B cell (primary cell): ENCODE measurements around the gene IFNGR1. TPM values are rescaled to one million over a fixed set of nuclear protein-coding genes. Genes with fewer than 3 reads are reported as not detected.

Experiments used
- ATAC-seq: fragments of 200-7000 bp; cut with Tn5 transposase; one replicate; pipeline ENCODE4 v1.10.0; 2021; ENCODE audit warnings: low read depth, mild to moderate bottlenecking, moderate number of reproducible peaks, moderate library complexity
- CTCF ChIA-PET: fragments of 350-600 bp; sonication (Branson Sonifier 250); formaldehyde crosslinking; loops from one replicate; lab custom pipeline; 2021; ENCODE audit warnings: antibody characterized with exemption, inconsistent platforms; lab: Charles Lee
- POLR2A ChIA-PET: fragments of 350-600 bp; sonication (Branson Sonifier 250); formaldehyde crosslinking; loops from one replicate; lab custom pipeline; 2021; ENCODE audit warnings: antibody characterized with exemption; lab: Charles Lee
- DNase-seq: peaks from one replicate; pipeline ENCODE4 v3.0.0; 2013
- H2AFZ ChIP-seq: 2 replicates; pipeline ENCODE4 v1.6.1; 2012; ENCODE audit warnings: mild to moderate bottlenecking, low read depth, low read length; ENCODE audit not compliant: insufficient read depth, poor library complexity, severe bottlenecking
- H3K27ac ChIP-seq, 2 donors: 1 replicate in 1 of 2; 2 replicates in 1 of 2; pipeline ENCODE4 v1.5.1; 2012 to 2013; ENCODE audit warnings: low read length in 2 of 2, mild to moderate bottlenecking in 2 of 2, moderate library complexity in 1 of 2
- H3K27me3 ChIP-seq, 4 experiments: fragments of 200-600 bp in 1 of 4; sonication (generic) in 1 of 4; replicated peaks in 1 of 4; 1 replicate in 2 of 4; 2 replicates in 2 of 4; pipeline versions ENCODE4 v1.6.1 to v1.7.0; 2013 to 2016; ENCODE audit warnings: low read length in 3 of 4, mild to moderate bottlenecking in 2 of 4, mixed read lengths in 1 of 4, moderate library complexity in 1 of 4; ENCODE audit not compliant: insufficient read depth in 4 of 4, control insufficient read depth in 3 of 4; ENCODE audit errors: control extremely low read depth in 1 of 4
- H3K36me3 ChIP-seq, 2 experiments: replicated peaks in 1 of 2; 1 replicate in 1 of 2; 2 replicates in 1 of 2; pipeline versions ENCODE4 v1.6.1 to v1.7.1; 2013; ENCODE audit warnings: low read length in 1 of 2; ENCODE audit not compliant: insufficient read depth in 2 of 2, control insufficient read depth in 1 of 2; ENCODE audit errors: control extremely low read depth in 1 of 2, extremely low read depth in 1 of 2
- H3K4me1 ChIP-seq, 2 donors: fragments of 200-600 bp in 1 of 2; sonication (generic) in 1 of 2; 1 replicate in 1 of 2; 2 replicates in 1 of 2; pipeline versions ENCODE4 v1.5.1 to v1.6.1; 2013 to 2017; ENCODE audit warnings: low read length in 2 of 2; ENCODE audit not compliant: control insufficient read depth in 2 of 2, insufficient read depth in 2 of 2
- H3K4me2 ChIP-seq: replicated peaks from 2 replicates; pipeline ENCODE3; 2012; ENCODE audit warnings: mild to moderate bottlenecking, low read depth, low read length; ENCODE audit not compliant: poor library complexity, severe bottlenecking
- H3K4me3 ChIP-seq, 5 experiments: fragments of 200-600 bp in 1 of 5; sonication (generic) in 1 of 5; 1 replicate in 3 of 5; 2 replicates in 2 of 5; pipeline versions ENCODE4 v1.5.1 to v1.7.0; 2011 to 2016; ENCODE audit warnings: low read length in 4 of 5, mild to moderate bottlenecking in 4 of 5, low read depth in 2 of 5, control low read depth in 1 of 5, moderate library complexity in 1 of 5; ENCODE audit not compliant: insufficient read depth in 1 of 5; ENCODE audit errors: control extremely low read depth in 1 of 5, extremely low read depth in 1 of 5
- H3K79me2 ChIP-seq: fragments of 200-600 bp; sonication (generic); one replicate; pipeline ENCODE4 v1.6.0; 2016; ENCODE audit warnings: low read length; ENCODE audit not compliant: control insufficient read depth, insufficient read depth
- H3K9ac ChIP-seq: fragments of 200-600 bp; sonication (generic); 2 replicates; pipeline ENCODE4 v1.6.1; 2017; ENCODE audit warnings: mild to moderate bottlenecking, low read length, moderate library complexity
- H3K9me3 ChIP-seq, 3 donors: one replicate each; pipeline versions ENCODE4 v1.6.1 to v1.7.1; 2013; ENCODE audit warnings: low read length in 2 of 3; ENCODE audit not compliant: control insufficient read depth in 2 of 3, insufficient read depth in 1 of 3; ENCODE audit errors: control extremely low read depth in 1 of 3
- H4K20me1 ChIP-seq: 2 replicates; pipeline ENCODE4 v1.6.0; 2012; ENCODE audit warnings: mild to moderate bottlenecking, low read length; ENCODE audit not compliant: insufficient read depth, control insufficient read depth, poor library complexity, severe bottlenecking
- H3K27ac Mint-ChIP-seq: one replicate; pipeline ENCODE4 v1.8.0; 2021; ENCODE audit warnings: mixed read lengths
- H3K27me3 Mint-ChIP-seq: one replicate; pipeline ENCODE4 v1.8.0; 2021; ENCODE audit warnings: mixed read lengths
- H3K4me1 Mint-ChIP-seq: one replicate; pipeline ENCODE4 v1.8.0; 2021; ENCODE audit warnings: mixed read lengths
- H3K4me3 Mint-ChIP-seq: one replicate; pipeline ENCODE4 v1.8.0; 2021; ENCODE audit warnings: mixed read lengths
- H3K9me3 Mint-ChIP-seq: one replicate; pipeline ENCODE4 v1.8.0; 2022; ENCODE audit warnings: mixed read lengths; ENCODE audit not compliant: insufficient read depth
- EZH2 ChIP-seq: IDR thresholded peaks from 2 replicates; pipeline ENCODE4 v1.6.1; 2012; ENCODE audit warnings: borderline replicate concordance, low read depth, mild to moderate bottlenecking, moderate library complexity, low read length; ENCODE audit not compliant: insufficient read depth, poor library complexity, severe bottlenecking
- WGBS: methylation state at CpG from one replicate; pipeline ENCODE4 v1.1.5; 2013; ENCODE audit warnings: missing lambda C conversion rate; ENCODE audit not compliant: insufficient coverage; 5-methylcytosine and 5-hydroxymethylcytosine counted together
- intact Hi-C: fragments of 100-400 bp; cut with micrococcal nuclease; formaldehyde crosslinking; loops from one replicate; pipeline ENCODE4 v1.10.0; 2022
- polyA plus RNA-seq: library from polyadenylated mRNA; depleted of rRNA; stranded (reverse); fragments of >200 nt; gene quantifications from 2 replicates; pipeline ENCODE4 v1.2.3, GENCODE V29; 2012
- total RNA-seq, 2 donors: library from RNA; stranded (reverse); fragments of 120-200 nt in 1 of 2; gene quantifications; 1 replicate in 1 of 2; 2 replicates in 1 of 2; pipeline versions ENCODE4 v1.2.3 to v1.2.4, GENCODE V29; 2013 to 2022
- TF ChIP-seq, protein P1 (sequence below): fragments of 200-600 bp; IDR thresholded peaks from one replicate; pipeline ENCODE4 v1.8.0; 2022; ENCODE audit warnings: antibody characterized with exemption, mild to moderate bottlenecking

Gene IFNGR1
- total and polyA plus RNA-seq, 2 donors (not counting 1 experiment from before 2014, with no cell fraction given): 24.5 to 48.2 TPM

DNA sequence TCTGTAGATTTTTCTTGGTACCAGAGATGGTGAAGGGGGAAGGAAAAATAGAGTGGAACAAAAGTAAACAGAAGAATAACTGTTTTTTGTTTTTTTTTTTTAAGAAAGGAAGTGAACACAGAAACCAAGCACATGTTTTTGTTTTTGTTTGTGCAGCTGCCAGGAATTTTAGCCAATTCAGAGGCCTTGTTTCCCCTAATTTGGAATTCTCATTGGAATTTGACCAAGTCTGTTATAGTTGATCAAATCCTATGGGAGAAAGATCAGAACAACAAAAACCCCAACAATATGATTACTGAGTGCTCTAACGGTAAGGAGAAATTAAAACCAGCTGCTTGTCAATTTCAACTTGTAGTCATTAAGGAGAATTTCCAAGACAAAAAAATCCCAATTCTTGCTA is 27.5 kb downstream of the IFNGR1 start:
- H3K4me3 ChIP-seq: no peak overlapping the region
- ChIA-PET POLR2A (interaction anchor here (0.6 to 0.7 kb wide), 2 partner anchors 78 to 701 kb away, joined by 3 read pairs; no protein-coding TSS in a partner anchor), CTCF (interaction anchor here (0.8 to 1.9 kb wide), 2 partner anchors 97 to 115 kb away, joined by 3 to 8 read pairs; no protein-coding TSS in a partner anchor)
- H3K27me3 Mint-ChIP-seq: no peaks in the 10 kb centered on the region
- peaks cover 4 to 21% (median 5%) of the 10 kb centered on the region in 3 donors for H3K9me3 ChIP-seq
- no peaks in the 10 kb centered on the region for H4K20me1 ChIP-seq
- peaks cover 0 to under 1% of the 10 kb centered on the region in 2 experiments for H3K36me3 ChIP-seq
- H3K27ac Mint-ChIP-seq: no peak overlapping the region
- no CpG with 5 or more reads among the region's 1 CpG for WGBS
- H3K79me2 ChIP-seq: no peaks in the 10 kb centered on the region
- DNase-seq: no peak
- H3K4me1 Mint-ChIP-seq: peaks cover 9% of the 10 kb centered on the region
- TF ChIP-seq, protein P1, sequence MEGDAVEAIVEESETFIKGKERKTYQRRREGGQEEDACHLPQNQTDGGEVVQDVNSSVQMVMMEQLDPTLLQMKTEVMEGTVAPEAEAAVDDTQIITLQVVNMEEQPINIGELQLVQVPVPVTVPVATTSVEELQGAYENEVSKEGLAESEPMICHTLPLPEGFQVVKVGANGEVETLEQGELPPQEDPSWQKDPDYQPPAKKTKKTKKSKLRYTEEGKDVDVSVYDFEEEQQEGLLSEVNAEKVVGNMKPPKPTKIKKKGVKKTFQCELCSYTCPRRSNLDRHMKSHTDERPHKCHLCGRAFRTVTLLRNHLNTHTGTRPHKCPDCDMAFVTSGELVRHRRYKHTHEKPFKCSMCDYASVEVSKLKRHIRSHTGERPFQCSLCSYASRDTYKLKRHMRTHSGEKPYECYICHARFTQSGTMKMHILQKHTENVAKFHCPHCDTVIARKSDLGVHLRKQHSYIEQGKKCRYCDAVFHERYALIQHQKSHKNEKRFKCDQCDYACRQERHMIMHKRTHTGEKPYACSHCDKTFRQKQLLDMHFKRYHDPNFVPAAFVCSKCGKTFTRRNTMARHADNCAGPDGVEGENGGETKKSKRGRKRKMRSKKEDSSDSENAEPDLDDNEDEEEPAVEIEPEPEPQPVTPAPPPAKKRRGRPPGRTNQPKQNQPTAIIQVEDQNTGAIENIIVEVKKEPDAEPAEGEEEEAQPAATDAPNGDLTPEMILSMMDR: no peak
- no peak for TF ChIP-seq EZH2
- ATAC-seq: no peak
- no peak overlapping the region for H3K4me2 ChIP-seq
- intact Hi-C loops: no loop called here
- no peak overlapping the region for H3K27ac ChIP-seq
- H3K9me3 Mint-ChIP-seq: peaks cover 4% of the 10 kb centered on the region
- H3K4me1 ChIP-seq: peaks cover 0 to 4% of the 10 kb centered on the region in 2 donors
- no peak overlapping the region for H2AFZ ChIP-seq
- H3K4me3 Mint-ChIP-seq: no peak overlapping the region
- H3K27me3 ChIP-seq: no peaks in the 10 kb centered on the region
- H3K9ac ChIP-seq: no peak overlapping the region

DNA sequence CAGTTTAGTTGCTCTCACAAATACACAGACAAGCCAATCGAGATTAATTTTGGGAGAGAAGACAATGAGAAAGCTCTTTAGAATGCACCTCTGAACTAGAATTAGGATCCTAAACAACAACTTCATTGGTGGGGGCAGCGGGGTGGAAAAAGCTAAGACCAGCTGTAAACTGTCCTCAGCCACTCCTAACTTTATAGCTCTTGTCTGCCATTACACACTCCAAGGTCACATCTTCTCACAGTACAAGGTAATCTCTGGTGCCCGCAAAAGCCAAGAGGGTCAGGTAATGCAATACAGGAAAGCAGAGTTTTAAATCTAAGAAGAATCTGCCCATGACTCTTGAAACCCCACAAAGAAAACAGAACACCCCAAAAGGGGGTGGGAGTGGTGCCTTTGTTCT is 27.9 kb downstream of the IFNGR1 start:
- DNase-seq (no peak), ATAC-seq (no peak)
- WGBS: 88% methylated on average over 1 of the region's 3 CpGs
- Mint-ChIP-seq H3K27ac (no peak overlapping the region), H3K27me3 (no peaks in the 10 kb centered on the region), H3K4me1 (peaks cover 7% of the 10 kb centered on the region), H3K9me3 (peaks cover 6% of the 10 kb centered on the region), H3K4me3 (no peak overlapping the region)
- Histone ChIP-seq H3K9me3 (peaks cover 4 to 21% (median 7%) of the 10 kb centered on the region in 3 donors), H3K9ac (no peak overlapping the region), H2AFZ (no peak overlapping the region), H3K4me2 (no peak overlapping the region), H3K4me1 (no peaks in the 10 kb centered on the region), H3K27me3 (no peaks in the 10 kb centered on the region), H4K20me1 (no peaks in the 10 kb centered on the region), H3K36me3 (no peaks in the 10 kb centered on the region), H3K79me2 (no peaks in the 10 kb centered on the region), H3K4me3 (no peak overlapping the region), H3K27ac (no peak overlapping the region)
- ChIA-PET CTCF (interaction anchor here (0.8 to 1.9 kb wide), 3 partner anchors 97 to 224 kb away, joined by 3 to 8 read pairs (median 3); no protein-coding TSS in a partner anchor), POLR2A (interaction anchor here (0.7 kb wide), 1 partner anchor 702 kb away, joined by 3 read pairs; no protein-coding TSS in a partner anchor)
- no peak for TF ChIP-seq EZH2
- TF ChIP-seq, protein P1: no peak
- intact Hi-C loops: no loop called here
